GM12892 (cell line): ENCODE measurements around the gene FGF23.

Experiments
- POLR2A ChIP-seq: IDR thresholded peaks from 2 replicates; pipeline ENCODE4 v1.6.1; 2011; ENCODE audit warnings: low read depth, low read length, control low read depth
- TAF1 ChIP-seq: IDR thresholded peaks from 2 replicates; pipeline ENCODE4 v1.6.1; 2011; ENCODE audit warnings: low read depth, mild to moderate bottlenecking, control low read depth, low read length, borderline replicate concordance

GRCh38 chr12:4387607-4388006 lies 8.1 kb upstream of the FGF23 start:
- TF ChIP-seq POLR2A (no peak), TAF1 (no peak)
